Lung (tissue), 12 donors: Measurements from ENCODE around the gene MRPL1. TPM values are rescaled to one million over a fixed set of nuclear protein-coding genes. Genes with fewer than 3 reads are reported as not detected.

Experiments
- ATAC-seq: fragments of 200-7000 bp; cut with Tn5 transposase; one replicate; pipeline ENCODE4 v1.9.1; 2020; ENCODE audit warnings: moderate number of reproducible peaks; ENCODE audit not compliant: insufficient read depth, low FRiP score
- DNase-seq, 3 donors: peaks; one replicate each; pipeline ENCODE4 v3.0.0-alpha.2; 2013 to 2017
- H3K27ac ChIP-seq, 2 donors: one replicate each; pipeline ENCODE4 v1.5.1; 2013; ENCODE audit warnings: mild to moderate bottlenecking in 2 of 2, moderate library complexity in 2 of 2, control low read depth in 1 of 2, inconsistent platforms in 1 of 2, low read depth in 1 of 2, low read length in 1 of 2
- H3K27me3 ChIP-seq, 3 donors: one replicate each; pipeline ENCODE4 v1.5.1; 2013; ENCODE audit warnings: low read length in 2 of 3; ENCODE audit not compliant: control insufficient read depth in 3 of 3, insufficient read depth in 3 of 3
- H3K36me3 ChIP-seq, 4 donors: one replicate each; pipeline ENCODE4 v1.5.1; 2013; ENCODE audit warnings: low read length in 4 of 4, mild to moderate bottlenecking in 1 of 4, moderate library complexity in 1 of 4; ENCODE audit not compliant: control insufficient read depth in 4 of 4, insufficient read depth in 4 of 4
- H3K4me1 ChIP-seq, 5 donors: one replicate each; pipeline ENCODE4 v1.5.1; 2013; ENCODE audit warnings: low read length in 5 of 5, mild to moderate bottlenecking in 2 of 5, moderate library complexity in 1 of 5; ENCODE audit not compliant: control insufficient read depth in 5 of 5, insufficient read depth in 5 of 5
- H3K4me3 ChIP-seq: one replicate; pipeline ENCODE4 v1.5.1; 2013; ENCODE audit warnings: mild to moderate bottlenecking, control low read depth, moderate library complexity
- H3K9ac ChIP-seq, 2 donors: one replicate each; pipeline ENCODE4 v1.5.1; 2013; ENCODE audit warnings: low read length in 2 of 2, control low read depth in 1 of 2; ENCODE audit not compliant: insufficient read depth in 1 of 2
- H3K9me3 ChIP-seq, 4 donors: one replicate each; pipeline ENCODE4 v1.5.1; 2013; ENCODE audit warnings: low read length in 3 of 4, mild to moderate bottlenecking in 1 of 4, moderate library complexity in 1 of 4; ENCODE audit not compliant: control insufficient read depth in 4 of 4, insufficient read depth in 3 of 4
- CTCF ChIP-seq: IDR thresholded peaks from 2 replicates; pipeline ENCODE4 v1.5.1; 2012; ENCODE audit warnings: mild to moderate bottlenecking; ENCODE audit errors: control extremely low read depth, extremely low read depth
- WGBS, 2 donors: extraction: QIAGEN DNeasy Blood & Tissue Kit; methylation state at CpG; one replicate each; pipeline ENCODE4 v1.1.7; 2013; 5-methylcytosine and 5-hydroxymethylcytosine counted together
- polyA plus RNA-seq, 2 donors: library from polyadenylated mRNA; stranded (reverse); fragments of 200-250 nt; gene quantifications; one replicate each; pipeline ENCODE4 v1.2.1, GENCODE V29; 2013
- total RNA-seq, 2 donors: library from RNA; depleted of rRNA in 1 of 2; stranded (reverse); fragments of >200 nt in 1 of 2; gene quantifications; one replicate each; pipeline ENCODE4 v1.2.1, GENCODE V29; 2014 to 2021
- donor health status: control.
- donor health status: control.
- donor health status: Bipolar disorder and iron deficiency.
- donor health status: healthy.
- donor health status: DM: yes; HTN: yes; CAD: no.

Gene MRPL1
- total and polyA plus RNA-seq, 4 donors: 19.9 to 45.4 (median 26.1) TPM

DNA sequence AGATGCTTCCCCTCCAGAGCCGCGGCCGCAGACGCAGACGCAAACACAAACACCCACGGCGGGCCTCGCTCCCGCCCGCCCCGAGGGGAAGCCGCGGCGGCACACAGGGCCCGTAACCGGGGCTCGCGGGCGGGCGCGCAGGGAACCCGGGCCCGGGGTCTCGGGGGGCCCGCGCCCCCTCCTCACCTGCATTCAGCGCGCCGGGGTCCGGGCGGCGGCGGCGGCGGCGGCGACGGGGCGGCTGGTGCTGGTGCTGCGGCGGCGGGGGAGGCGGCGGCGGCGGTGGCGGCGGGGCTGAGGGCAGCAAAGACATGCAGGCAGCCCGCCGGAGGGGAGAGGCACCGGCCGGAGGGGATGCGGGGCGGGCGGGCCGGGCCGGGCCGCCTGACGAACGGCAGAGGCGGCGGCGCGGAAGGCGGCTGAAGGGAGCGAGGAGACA is 43.2 kb upstream of the MRPL1 start:
- DNase-seq (no peak), ATAC-seq (peak; percentile 23)
- Histone ChIP-seq H3K36me3 (peaks cover 0 to 4% (median 0%) of the 10 kb centered on the region in 4 donors), H3K27ac (peak overlapping the region; percentile 95), H3K4me1 (peaks cover 0 to 20% (median 14%) of the 10 kb centered on the region in 5 donors), H3K4me3 (peak overlapping the region; percentile 95), H3K9me3 (no peaks in the 10 kb centered on the region), H3K27me3 (no peaks in the 10 kb centered on the region), H3K9ac (peak overlapping the region; percentile 82 to 91)
- 0 to 1% methylated on average over 17 to 66 of the region's 66 CpGs for WGBS, 2 donors
- no peak for TF ChIP-seq CTCF

DNA sequence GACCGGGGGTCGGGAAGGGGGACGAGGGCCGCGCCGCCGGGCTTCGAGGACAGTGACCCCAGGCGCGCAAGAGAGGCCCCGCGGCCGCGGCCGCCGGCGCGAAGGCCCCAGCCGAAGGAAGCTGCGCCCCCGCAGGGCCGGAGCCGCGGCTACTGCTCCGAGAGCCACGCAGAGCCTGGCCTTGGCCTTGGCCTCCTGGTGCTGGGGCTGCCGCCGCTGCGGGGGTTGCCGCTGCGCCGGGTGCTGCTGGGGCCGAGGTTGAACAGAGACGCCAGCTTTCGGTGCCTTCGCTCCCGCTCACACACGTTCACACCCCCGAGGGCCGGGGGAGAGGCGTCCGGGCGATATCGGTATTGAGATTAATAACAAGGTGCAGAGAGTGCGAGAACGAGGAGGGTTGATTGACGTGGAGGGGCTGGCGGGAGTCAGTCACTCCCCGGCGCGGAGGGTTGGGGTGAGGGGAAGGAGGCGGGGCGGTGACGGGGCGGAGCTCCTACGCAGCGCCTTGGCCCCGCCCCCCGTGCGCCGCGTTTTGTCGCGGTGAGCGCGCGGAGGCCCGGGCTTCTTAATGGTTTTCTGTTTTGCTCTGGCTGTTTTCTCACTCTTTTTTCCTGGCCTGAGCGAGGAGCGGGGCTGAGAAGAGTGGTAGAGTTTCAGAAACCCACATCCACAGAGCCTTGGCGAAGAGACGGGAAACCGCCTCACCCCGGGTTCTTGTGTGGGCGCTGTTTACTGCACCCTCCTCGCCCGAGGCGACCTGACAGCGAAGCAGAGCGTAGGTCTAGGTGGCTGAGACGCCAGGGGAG is 42.6 kb upstream of the MRPL1 start:
- H3K36me3 ChIP-seq: peaks cover 0 to 4% (median 0%) of the 10 kb centered on the region in 4 donors
- WGBS, 2 donors: 0 to 1% methylated on average over 69 to 81 of the region's 81 CpGs
- ATAC-seq: peak; percentile 93

DNA sequence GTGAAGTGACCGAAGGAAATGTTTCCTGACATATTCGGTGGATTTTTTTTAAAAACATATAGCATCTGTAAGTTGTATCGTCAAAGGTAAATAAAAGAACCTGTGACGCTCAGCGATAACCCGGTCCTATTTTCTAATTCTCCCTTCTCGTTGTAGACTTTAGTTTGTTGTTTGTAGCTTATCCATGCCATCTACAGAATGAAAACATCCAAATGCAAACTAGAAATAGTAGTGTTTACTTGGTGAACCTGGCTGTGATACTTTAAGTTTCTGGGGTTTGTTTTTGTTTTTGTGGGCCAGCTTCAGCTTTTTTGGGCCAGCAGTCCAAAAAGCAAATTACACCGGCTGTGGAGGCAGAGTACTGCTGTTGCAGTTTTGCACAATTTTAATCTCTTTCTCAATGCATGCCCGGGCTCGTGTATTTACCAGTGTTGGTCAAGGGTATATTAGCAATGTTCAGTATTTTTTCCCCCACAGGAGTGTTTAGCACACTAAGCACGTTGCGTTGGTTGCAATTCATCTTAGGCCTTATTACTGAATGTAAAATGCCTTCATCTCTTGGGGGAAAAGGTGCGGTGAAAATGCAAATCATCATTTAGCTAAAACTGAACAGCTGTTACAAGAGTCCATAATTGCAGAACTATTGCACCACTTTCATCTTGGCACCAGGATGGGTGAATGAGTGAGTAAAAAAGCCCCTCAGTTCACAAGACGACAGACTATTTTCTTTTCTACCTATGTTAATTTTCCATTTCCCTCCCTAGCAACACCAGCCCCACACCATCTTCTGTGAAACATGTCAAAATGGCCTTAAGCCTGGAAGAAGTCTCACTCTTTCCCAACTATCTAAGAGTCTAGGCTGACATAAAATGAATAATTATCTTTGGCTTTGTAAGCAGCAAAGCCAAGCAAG is 41.7 kb upstream of the MRPL1 start:
- no peak for ATAC-seq
- WGBS, 2 donors: 3 to 4% methylated on average over 14 of the region's 14 CpGs
- peak overlapping the region; percentile 90 to 96 for H3K9ac ChIP-seq
- peak overlapping the region; percentile 60 for H3K4me3 ChIP-seq
- H3K9me3 ChIP-seq: no peaks in the 10 kb centered on the region
- H3K36me3 ChIP-seq: peaks cover 0 to 4% (median 0%) of the 10 kb centered on the region in 4 donors
- peak in 2 of 3 donors; percentile 19 to 50 for DNase-seq
- TF ChIP-seq CTCF: no peak
- H3K27ac ChIP-seq: peak overlapping the region; percentile 95
- no peaks in the 10 kb centered on the region for H3K27me3 ChIP-seq
- peaks cover 0 to 20% (median 8%) of the 10 kb centered on the region in 5 donors for H3K4me1 ChIP-seq

More for the DNA sequence above, 42.6 kb upstream of the MRPL1 start:
- Histone ChIP-seq H3K27me3 (no peaks in the 10 kb centered on the region), H3K4me3 (peak overlapping the region; percentile 95), H3K9ac (peak overlapping the region; percentile 90 to 96), H3K9me3 (no peaks in the 10 kb centered on the region), H3K27ac (peak overlapping the region; percentile 95), H3K4me1 (peaks cover 0 to 20% (median 14%) of the 10 kb centered on the region in 5 donors)
- peak; percentile 91 to 96 (median 94) for DNase-seq
- no peak for TF ChIP-seq CTCF
